K562 (cell line): ENCODE data around the gene TIPIN. TPM values are rescaled to one million over a fixed set of nuclear protein-coding genes. Genes with fewer than 3 reads are reported as not detected.

ENCODE experiments used
- DPF2 ChIP-seq: fragments of 450-650 bp; IDR thresholded peaks from 2 replicates; pipeline ENCODE4 v1.6.1; 2016
- ESRRB ChIP-seq: fragments of 250-450 bp; sonication (Bioruptor Pico); IDR thresholded peaks from 2 replicates; pipeline ENCODE4 v1.5.0; 2020; ENCODE audit warnings: mild to moderate bottlenecking, moderate library complexity, borderline replicate concordance
- HMG20A ChIP-seq: fragments of 450-650 bp; formaldehyde crosslinking; conservative IDR thresholded peaks from 2 replicates; pipeline ENCODE4 v1.4.0; 2020; ENCODE audit warnings: mild to moderate bottlenecking, mixed read lengths
- NCOA2 ChIP-seq, 2 experiments: fragments of 450-650 bp; IDR thresholded peaks; 2 replicates each; pipeline ENCODE4 v1.6.1; 2018; ENCODE audit warnings: mild to moderate bottlenecking in 2 of 2, moderate library complexity in 1 of 2; ENCODE audit not compliant: partially characterized antibody in 2 of 2
- NCOA6 ChIP-seq: fragments of 450-650 bp; IDR thresholded peaks from 2 replicates; pipeline ENCODE4 v1.6.1; 2017; ENCODE audit warnings: mild to moderate bottlenecking
- NEUROD1 ChIP-seq: fragments of 150-350 bp; IDR thresholded peaks from 2 replicates; pipeline ENCODE4 v1.6.1; 2014; ENCODE audit warnings: borderline replicate concordance, low read length, low read depth; ENCODE audit not compliant: partially characterized antibody
- NFRKB ChIP-seq: fragments of 450-650 bp; IDR thresholded peaks from 2 replicates; pipeline ENCODE4 v1.6.1; 2016; ENCODE audit warnings: low read depth
- SRSF1 ChIP-seq: fragments of 200-400 bp; formaldehyde crosslinking; IDR thresholded peaks from 2 replicates; pipeline ENCODE4 v1.6.1; 2017; ENCODE audit warnings: mild to moderate bottlenecking, low read depth, low read length, moderate library complexity
- SUPT5H ChIP-seq: fragments of 450-650 bp; IDR thresholded peaks from 2 replicates; pipeline ENCODE4 v1.6.1; 2016
- ZNF668 ChIP-seq: fragments of 250-450 bp; sonication (Bioruptor Pico); IDR thresholded peaks from 2 replicates; pipeline ENCODE4 v1.8.0; 2022; ENCODE audit warnings: mild to moderate bottlenecking, inconsistent platforms
- polyA plus RNA-seq, 8 experiments: library from polyadenylated mRNA; depleted of rRNA in 4 of 8; stranded (reverse) in 5 of 8; unstranded in 3 of 8; fragments of >200 nt; fragmentation: Nextera tagmentation in 2 of 8; fragmentation: Illumina TruSeq in 1 of 8; extraction: Ambion mirVana in 2 of 8; extraction: Trizol in 1 of 8; gene quantifications; 2 replicates each; pipeline versions ENCODE4 v1.2.1 to v1.2.3, GENCODE V29; 2011 to 2014; ENCODE audit warnings: inconsistent platforms in 1 of 8, missing spikeins in 1 of 8
- total RNA-seq, 7 experiments: library from RNA; depleted of rRNA in 6 of 7; stranded (reverse); fragments of >200 nt in 6 of 7; fragmentation: Illumina TruSeq in 2 of 7; extraction: Trizol in 2 of 7; gene quantifications; 2 replicates each; pipeline versions ENCODE4 v1.2.1 to v1.2.3, GENCODE V29; 2011 to 2021; ENCODE audit warnings: low replicate concordance in 1 of 7
- TF ChIP-seq, protein P1 (sequence below): fragments of 250-450 bp; sonication (Bioruptor Pico); IDR thresholded peaks from 2 replicates; pipeline ENCODE4 v1.8.0; 2022; ENCODE audit warnings: moderate library complexity, mild to moderate bottlenecking, inconsistent platforms
- TF ChIP-seq, protein P2 (sequence below): fragments of 200-600 bp; sonication (generic); IDR thresholded peaks from one replicate; pipeline ENCODE4 v1.6.1; 2012; ENCODE audit warnings: mild to moderate bottlenecking, low read depth, low read length, inconsistent platforms
- TF ChIP-seq, protein P3 (sequence below): fragments of 250-450 bp; sonication (Bioruptor Pico); IDR thresholded peaks from 2 replicates; pipeline ENCODE4 v1.4.0; 2020; ENCODE audit warnings: mild to moderate bottlenecking

The TIPIN gene
- total and polyA plus RNA-seq, 9 of the 15 experiments (the other 6 are each of a cell fraction or from before 2014, with no cell fraction given) = 22.9 to 61.4 (median 42.0) TPM

DNA sequence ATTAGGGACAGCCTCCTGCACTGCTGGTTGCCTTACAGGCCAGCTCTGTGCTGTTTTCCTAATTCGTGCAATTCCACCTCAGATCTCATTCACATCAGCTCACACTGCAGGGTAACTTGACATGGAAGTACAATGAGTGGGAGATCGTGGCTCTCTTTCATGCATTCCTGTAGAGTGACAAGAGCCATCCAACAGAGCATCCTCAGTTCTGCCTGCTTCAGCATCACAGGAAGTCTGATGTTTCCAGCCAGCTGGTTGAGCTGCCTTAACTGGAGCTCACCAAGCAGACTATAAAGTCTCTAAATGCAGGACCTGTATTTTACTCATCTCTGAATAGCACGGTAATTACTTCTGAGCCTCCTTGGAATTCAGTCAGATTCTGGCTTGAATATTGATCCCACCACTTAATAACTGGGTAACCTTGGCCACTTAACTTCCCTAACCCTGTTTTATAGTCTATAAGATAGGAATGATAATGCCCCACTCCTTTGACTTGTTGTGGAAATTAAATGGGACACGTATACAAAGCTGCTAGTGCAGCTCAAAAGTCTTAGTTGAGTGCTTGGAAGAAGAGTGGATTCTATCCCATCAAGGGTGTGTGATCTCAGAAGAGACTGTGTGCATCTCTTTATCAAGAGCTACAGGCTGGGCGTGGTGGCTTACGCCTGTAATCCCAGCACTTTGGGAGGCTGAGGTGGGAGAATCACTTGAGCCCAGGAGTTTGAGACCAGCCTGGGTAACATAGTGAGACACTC lies 64.5 kb downstream of the TIPIN start (continued):
- TF ChIP-seq, protein P1, sequence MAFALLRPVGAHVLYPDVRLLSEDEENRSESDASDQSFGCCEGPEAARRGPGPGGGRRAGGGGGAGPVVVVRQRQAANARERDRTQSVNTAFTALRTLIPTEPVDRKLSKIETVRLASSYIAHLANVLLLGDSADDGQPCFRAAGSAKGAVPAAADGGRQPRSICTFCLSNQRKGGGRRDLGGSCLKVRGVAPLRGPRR (CRISPR knock-in tag) = no peak
- TF ChIP-seq, protein P2, sequence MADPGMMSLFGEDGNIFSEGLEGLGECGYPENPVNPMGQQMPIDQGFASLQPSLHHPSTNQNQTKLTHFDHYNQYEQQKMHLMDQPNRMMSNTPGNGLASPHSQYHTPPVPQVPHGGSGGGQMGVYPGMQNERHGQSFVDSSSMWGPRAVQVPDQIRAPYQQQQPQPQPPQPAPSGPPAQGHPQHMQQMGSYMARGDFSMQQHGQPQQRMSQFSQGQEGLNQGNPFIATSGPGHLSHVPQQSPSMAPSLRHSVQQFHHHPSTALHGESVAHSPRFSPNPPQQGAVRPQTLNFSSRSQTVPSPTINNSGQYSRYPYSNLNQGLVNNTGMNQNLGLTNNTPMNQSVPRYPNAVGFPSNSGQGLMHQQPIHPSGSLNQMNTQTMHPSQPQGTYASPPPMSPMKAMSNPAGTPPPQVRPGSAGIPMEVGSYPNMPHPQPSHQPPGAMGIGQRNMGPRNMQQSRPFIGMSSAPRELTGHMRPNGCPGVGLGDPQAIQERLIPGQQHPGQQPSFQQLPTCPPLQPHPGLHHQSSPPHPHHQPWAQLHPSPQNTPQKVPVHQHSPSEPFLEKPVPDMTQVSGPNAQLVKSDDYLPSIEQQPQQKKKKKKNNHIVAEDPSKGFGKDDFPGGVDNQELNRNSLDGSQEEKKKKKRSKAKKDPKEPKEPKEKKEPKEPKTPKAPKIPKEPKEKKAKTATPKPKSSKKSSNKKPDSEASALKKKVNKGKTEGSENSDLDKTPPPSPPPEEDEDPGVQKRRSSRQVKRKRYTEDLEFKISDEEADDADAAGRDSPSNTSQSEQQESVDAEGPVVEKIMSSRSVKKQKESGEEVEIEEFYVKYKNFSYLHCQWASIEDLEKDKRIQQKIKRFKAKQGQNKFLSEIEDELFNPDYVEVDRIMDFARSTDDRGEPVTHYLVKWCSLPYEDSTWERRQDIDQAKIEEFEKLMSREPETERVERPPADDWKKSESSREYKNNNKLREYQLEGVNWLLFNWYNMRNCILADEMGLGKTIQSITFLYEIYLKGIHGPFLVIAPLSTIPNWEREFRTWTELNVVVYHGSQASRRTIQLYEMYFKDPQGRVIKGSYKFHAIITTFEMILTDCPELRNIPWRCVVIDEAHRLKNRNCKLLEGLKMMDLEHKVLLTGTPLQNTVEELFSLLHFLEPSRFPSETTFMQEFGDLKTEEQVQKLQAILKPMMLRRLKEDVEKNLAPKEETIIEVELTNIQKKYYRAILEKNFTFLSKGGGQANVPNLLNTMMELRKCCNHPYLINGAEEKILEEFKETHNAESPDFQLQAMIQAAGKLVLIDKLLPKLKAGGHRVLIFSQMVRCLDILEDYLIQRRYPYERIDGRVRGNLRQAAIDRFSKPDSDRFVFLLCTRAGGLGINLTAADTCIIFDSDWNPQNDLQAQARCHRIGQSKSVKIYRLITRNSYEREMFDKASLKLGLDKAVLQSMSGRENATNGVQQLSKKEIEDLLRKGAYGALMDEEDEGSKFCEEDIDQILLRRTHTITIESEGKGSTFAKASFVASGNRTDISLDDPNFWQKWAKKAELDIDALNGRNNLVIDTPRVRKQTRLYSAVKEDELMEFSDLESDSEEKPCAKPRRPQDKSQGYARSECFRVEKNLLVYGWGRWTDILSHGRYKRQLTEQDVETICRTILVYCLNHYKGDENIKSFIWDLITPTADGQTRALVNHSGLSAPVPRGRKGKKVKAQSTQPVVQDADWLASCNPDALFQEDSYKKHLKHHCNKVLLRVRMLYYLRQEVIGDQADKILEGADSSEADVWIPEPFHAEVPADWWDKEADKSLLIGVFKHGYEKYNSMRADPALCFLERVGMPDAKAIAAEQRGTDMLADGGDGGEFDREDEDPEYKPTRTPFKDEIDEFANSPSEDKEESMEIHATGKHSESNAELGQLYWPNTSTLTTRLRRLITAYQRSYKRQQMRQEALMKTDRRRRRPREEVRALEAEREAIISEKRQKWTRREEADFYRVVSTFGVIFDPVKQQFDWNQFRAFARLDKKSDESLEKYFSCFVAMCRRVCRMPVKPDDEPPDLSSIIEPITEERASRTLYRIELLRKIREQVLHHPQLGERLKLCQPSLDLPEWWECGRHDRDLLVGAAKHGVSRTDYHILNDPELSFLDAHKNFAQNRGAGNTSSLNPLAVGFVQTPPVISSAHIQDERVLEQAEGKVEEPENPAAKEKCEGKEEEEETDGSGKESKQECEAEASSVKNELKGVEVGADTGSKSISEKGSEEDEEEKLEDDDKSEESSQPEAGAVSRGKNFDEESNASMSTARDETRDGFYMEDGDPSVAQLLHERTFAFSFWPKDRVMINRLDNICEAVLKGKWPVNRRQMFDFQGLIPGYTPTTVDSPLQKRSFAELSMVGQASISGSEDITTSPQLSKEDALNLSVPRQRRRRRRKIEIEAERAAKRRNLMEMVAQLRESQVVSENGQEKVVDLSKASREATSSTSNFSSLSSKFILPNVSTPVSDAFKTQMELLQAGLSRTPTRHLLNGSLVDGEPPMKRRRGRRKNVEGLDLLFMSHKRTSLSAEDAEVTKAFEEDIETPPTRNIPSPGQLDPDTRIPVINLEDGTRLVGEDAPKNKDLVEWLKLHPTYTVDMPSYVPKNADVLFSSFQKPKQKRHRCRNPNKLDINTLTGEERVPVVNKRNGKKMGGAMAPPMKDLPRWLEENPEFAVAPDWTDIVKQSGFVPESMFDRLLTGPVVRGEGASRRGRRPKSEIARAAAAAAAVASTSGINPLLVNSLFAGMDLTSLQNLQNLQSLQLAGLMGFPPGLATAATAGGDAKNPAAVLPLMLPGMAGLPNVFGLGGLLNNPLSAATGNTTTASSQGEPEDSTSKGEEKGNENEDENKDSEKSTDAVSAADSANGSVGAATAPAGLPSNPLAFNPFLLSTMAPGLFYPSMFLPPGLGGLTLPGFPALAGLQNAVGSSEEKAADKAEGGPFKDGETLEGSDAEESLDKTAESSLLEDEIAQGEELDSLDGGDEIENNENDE = no peak
- TF ChIP-seq SUPT5H = no peak
- TF ChIP-seq NCOA6 = no peak
- no peak for TF ChIP-seq HMG20A
- peak; percentile 88 for TF ChIP-seq DPF2
- TF ChIP-seq SRSF1 = no peak
- no peak for TF ChIP-seq ESRRB (CRISPR knock-in tag)
- TF ChIP-seq, protein P3, sequence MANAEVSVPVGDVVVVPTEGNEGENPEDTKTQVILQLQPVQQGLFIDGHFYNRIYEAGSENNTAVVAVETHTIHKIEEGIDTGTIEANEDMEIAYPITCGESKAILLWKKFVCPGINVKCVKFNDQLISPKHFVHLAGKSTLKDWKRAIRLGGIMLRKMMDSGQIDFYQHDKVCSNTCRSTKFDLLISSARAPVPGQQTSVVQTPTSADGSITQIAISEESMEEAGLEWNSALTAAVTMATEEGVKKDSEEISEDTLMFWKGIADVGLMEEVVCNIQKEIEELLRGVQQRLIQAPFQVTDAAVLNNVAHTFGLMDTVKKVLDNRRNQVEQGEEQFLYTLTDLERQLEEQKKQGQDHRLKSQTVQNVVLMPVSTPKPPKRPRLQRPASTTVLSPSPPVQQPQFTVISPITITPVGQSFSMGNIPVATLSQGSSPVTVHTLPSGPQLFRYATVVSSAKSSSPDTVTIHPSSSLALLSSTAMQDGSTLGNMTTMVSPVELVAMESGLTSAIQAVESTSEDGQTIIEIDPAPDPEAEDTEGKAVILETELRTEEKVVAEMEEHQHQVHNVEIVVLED (CRISPR knock-in tag) = no peak
- no peak for TF ChIP-seq ZNF668 (CRISPR knock-in tag)
- no peak for TF ChIP-seq NCOA2 (IDR thresholded peaks at IDR 0.05; ENCODE audit: partially characterized antibody in 2 of 2)
- no peak for TF ChIP-seq NEUROD1
- TF ChIP-seq NFRKB = no peak
